GM21381 (cell line): Measurements from ENCODE around the gene CCL14.
"Not testable (repeated sequence)": the region's sequence is repeated elsewhere in the genome, so short reads cannot be mapped to it uniquely, and the experiment has no call there.

Experiments
- ATAC-seq: cut with Tn5 transposase; IDR thresholded peaks from one replicate; pipeline ENCODE4 v1.9.1; 2021; ENCODE audit warnings: mild to moderate bottlenecking, moderate library complexity; ENCODE audit not compliant: unreplicated experiment

Gene CCL14

GRCh38 chr17:35986643-35987042 lies at the start of gene CCL14:
Gene CCL14 (minus strand): TSS chr17:35986729. CDS start chr17:35986649, 80 bp downstream.
- ATAC-seq, result no peak

DNA sequence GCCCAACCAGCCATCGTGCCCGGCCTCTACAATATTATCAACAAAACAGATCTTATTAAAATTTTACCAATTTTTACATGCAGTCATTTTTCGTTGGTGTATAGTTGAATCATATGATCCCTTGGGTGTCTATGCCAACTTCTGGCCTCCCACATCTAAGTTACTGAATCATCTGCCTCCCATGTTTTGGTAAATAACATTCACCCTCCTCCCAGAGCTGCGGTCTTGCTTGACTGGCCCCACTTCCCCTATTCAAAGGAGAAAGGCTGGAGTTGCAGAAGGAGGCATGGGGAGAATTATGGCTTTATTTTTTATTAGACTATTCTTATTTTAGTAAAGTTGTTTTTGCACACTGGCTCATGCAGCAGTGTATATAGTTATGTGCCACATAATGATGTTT lies 49.7 kb upstream of the CCL14 start:
- ATAC-seq, result no peak

GRCh38 chr17:36034127-36034526 lies 47.6 kb upstream of the CCL14 start:
- ATAC-seq, result no peak

DNA sequence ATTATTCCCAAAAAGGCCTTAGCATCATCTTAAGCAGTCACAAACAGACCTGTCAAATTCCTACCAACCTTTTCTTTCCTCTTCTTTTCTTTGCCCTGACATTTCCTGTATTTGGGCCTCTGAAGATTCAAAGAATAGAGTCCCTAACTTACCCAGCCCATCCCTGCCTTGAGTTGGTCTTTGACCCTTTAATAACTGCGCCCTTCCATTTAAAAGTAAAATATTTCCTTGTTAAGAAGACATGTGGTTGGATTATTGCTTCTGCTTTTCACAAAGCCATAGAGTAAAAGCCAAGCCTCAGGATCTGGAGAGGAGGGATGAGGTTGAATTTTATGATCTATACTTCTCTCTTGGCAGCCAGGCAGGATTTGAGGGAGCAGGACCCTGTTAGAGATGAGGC lies 44.4 kb upstream of the CCL14 start:
- ATAC-seq, result no peak

GRCh38 chr17:36027761-36028160 lies 41.2 kb upstream of the CCL14 start:
- ATAC-seq, result no peak

DNA sequence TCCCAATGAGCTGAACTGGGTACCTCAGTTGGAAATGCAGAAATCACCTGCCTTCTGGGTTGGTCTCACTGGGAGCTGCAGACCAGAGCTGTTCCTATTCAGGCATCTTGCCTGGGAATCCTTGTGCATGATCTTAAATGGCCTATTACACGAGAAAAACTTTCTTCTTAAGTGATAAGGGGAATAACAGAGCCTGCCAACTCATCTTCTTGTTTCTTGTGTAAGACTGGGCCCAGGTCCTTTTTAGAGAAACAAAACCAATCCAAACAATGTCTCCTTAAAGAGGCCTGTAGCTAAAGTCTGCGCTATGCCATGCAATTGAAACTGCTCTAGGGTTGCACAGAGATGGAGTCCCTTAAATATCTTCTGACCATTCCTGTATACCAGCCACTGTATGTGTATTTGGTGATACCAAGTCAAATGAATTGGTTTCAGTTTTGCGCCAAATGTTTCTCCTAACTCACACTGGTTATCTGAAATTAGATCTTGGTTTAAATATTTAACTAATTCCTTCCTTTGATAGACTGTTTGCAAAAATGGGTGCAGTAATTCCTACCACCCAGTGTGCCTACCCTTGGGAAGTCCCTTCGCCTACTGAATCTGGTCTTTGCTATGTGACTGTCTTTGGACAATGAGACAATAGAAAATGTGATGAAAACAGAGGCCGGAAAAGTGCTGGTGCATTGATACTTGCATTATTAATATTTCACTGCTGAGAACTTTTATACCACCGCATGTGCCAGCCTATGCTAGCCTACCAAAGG lies 37.8 kb upstream of the CCL14 start:
- no peak for ATAC-seq

DNA sequence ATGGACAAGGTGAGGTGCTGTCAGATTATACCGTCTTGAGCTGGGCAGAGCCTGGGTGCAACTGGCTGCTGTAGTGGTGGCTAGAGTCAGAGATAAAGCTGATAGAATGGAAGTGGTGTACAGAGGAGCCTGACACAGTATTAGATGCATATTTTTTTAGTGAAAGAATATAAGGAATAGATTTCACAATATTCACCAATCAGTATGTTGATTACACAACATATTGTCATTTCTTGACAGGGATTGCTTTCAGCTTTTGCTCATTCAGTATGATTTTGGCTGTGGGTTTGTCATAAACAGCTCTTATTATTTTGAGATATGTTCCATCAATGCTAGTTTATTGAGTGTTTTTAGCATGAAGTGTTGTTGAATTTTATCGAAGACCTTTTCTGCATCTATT lies 32.9 kb upstream of the CCL14 start:
- no peak for ATAC-seq

- no peak for ATAC-seq
Measured at GRCh38 chr17:36017799-36018198, 31.3 kb upstream of the CCL14 start, which contains the start of gene CCL23. Gene CCL23 (minus strand): TSS chr17:36017972. CDS start chr17:36017897, 75 bp downstream.

DNA sequence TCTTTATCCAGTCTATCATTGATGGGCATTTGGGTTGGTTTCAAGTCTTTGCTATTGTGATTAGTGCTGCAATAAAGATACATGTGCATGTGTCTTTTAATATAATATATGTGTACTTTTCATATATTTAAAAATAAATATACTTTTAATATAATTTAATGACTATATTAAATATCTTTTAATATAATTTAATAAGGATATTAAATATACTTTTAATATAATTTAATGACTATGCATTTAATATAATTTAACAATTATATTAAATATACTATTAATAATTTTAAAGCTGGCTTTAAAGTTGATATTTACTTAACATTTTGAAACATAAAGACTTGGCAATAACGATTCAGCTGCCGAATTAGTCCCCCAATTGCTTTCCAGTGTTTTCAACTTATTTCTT lies 30.0 kb upstream of the CCL14 start:
- ATAC-seq, result no peak

- ATAC-seq, result not testable (repeated sequence)
Measured at GRCh38 chr17:36015895-36016294, 29.4 kb upstream of the CCL14 start.

- no peak for ATAC-seq
Measured at GRCh38 chr17:36014946-36015345, 28.4 kb upstream of the CCL14 start.

GRCh38 chr17:36011201-36011600 lies 24.7 kb upstream of the CCL14 start:
- ATAC-seq, result no peak

DNA sequence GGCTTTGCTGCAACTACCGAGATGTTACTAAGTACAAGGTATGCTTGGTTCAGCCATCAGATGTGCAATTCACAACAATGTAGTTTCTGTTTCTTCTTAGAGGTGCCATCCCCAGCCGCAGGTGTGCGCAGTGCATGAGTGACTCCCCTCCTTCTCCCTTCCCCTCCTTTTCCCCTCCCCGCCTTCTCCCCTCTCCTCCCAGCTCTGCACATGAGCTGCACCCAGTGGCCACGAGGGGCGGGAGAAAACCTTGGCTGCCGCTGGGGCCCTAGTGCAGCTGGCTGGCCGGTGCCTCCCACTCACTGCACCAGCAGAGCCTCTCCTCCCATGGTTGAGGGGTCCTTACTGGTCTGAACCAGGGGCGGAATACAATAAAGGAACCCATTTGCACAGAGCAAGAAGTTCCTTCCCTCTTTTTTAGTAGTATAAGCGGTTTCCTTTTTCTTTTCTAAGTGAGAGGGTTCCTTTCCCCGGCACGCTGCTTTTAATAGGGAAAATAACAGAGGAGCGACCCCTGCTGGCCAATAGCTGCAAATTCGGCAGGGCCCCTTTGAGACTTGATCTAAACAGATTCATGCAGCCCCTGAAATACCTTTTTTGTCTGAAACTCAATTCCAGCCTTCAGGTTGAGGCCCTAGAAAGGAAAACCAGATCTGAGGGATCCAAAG lies 22.6 kb upstream of the CCL14 start:
- ATAC-seq, result no peak

DNA sequence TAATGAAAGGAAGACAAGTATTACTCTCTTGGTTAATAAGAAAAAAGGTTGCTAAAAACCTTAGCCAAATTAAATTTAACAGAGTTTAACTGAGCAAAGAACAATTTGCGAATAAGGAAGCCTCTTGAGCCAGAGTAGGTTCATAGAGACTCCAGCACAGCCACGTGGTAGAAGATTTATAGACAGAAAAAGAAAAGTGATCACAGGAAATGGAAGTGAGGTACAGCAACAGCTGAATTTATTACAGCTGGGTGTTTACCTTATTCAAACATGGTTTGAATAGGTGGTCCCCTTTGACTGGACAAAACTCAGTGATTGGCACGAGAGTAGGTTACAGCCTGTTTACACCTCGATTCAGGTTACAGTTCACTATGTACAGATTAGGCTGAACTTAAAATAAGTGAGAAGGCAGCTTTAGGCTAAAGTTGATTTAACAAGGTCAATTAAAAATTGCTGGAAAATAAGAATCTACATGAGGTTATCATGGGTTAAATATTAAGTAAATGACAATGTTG lies 18.1 kb upstream of the CCL14 start:
- no peak for ATAC-seq

- ATAC-seq, result no peak
Measured at GRCh38 chr17:36002631-36003030, 16.1 kb upstream of the CCL14 start.

GRCh38 chr17:36001862-36002603 lies 15.5 kb upstream of the CCL14 start:
- ATAC-seq, result no peak

- no peak for ATAC-seq
Measured at GRCh38 chr17:36001110-36001771, 14.7 kb upstream of the CCL14 start, which contains the start of gene CCL15. Gene CCL15 (minus strand): TSS chr17:36001553. CDS start chr17:36001492, 61 bp downstream.

DNA sequence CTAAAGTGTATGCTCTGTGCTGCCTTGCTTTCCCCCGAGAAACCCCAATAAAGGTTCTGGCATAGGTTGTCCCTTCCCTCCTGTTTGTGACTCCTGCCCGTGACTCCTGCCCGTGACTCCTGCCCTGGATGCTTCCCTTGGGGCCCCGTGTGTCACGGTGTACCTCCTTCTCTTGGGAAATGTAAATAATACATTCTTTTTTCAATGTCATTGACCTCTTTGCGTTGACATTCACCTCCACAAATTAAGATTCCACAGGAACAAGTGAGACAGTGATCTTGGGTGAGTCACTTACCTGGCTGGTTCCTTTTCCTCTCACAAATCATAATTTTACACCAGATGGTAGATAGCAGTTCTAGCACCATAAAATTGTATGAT lies 14.2 kb upstream of the CCL14 start:
- no peak for ATAC-seq

DNA sequence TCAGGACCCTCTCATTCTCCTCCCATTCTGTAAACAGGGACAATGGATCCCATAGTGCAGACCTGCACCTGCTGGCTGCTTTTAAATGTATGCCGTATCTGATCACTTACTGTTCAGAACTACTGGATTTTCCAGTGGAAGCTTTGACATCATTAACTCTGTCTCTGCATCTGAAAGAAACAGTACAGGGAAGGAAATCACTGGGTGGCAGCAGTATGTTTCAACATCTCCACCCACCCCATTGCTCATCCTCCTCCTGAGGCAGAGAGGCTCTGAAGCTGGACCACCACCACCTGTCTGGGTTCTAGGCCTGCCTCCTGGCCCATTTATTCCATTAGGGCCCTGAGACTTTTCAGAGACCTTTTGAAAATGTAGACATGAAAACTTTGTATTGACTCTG lies 12.2 kb upstream of the CCL14 start:
- no peak for ATAC-seq

- no peak for ATAC-seq
Measured at GRCh38 chr17:35998018-35998545, 11.6 kb upstream of the CCL14 start.

DNA sequence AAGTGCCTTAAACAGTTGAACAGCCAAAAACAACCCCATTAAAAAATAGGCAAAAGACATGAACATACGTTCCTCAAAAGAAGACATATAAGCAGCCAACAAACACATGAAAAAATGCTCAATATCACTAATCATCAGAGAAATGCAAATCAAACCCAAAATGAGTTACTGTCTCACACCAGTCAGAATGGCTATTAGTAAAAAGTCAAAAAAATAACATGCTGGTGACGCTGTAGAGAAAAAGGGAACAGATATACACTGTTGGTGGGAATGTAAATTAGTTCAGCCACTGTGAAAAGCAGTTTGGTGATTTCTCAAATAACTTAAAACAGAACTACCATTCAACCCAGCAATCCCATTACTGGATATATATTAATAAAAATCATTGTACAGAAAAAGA lies 8.8 kb upstream of the CCL14 start:
- not testable (repeated sequence) for ATAC-seq
